Measurements from ENCODE around the gene PPP1R13L. TPM values are rescaled to one million over a fixed set of nuclear protein-coding genes. Genes with fewer than 3 reads are reported as not detected.

The PPP1R13L gene
- total and polyA plus RNA-seq, 12 donors = 85.2 to 265 (median 166) TPM

DNA sequence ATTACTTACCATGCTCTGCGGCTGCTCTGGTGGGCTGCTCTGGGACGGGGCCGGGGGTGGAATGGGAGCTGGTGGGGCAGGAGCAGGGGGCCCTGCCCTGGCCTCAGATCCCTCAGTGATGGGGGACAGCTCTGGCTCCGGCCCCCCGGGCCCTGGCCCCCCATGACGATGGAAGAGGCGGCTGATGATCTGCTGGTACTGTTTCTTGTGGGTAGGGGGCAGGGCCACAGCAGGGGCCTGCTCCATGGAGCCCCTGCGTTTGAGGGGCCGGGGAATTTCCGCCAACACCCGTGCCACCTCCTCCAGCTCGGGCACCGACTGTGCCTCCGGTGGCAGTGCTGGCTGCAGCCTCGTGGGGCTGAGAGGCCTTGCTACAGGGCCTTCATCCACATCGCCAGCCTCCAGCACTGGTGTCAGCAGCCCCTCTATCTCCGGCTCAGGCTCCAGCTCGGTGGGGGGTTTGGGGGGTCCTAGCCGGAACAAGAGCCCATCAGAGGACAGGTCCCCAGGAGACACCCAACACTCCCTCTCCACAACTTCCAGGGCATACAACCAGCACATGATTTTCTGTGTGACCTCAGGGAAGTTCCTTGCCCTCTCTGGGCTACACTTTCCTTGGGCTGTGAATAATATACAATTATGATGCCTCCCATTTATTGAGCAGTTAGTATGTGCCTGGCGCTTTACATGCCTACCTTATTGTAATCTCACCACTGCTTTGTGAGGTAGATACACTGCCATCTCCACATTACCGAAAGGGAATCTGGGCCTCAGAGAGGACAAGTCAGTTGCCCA is 12.8 kb downstream of the PPP1R13L start:
- Histone ChIP-seq H3K27ac (no peak overlapping the region), H3K36me3 (peaks cover 0 to 72% (median 10%) of the 10 kb centered on the region in 9 donors), H3K4me1 (peaks cover 0 to 11% (median 0%) of the 10 kb centered on the region in 9 donors), H3K9me3 (no peaks in the 10 kb centered on the region), H3K4me3 (no peak overlapping the region), H3K27me3 (peaks cover 0 to 29% (median 0%) of the 10 kb centered on the region in 7 donors)
- 94 to 97% methylated on average over 21 of the region's 21 CpGs for WGBS, 2 donors
- DNase-seq (no peak), ATAC-seq (peak in 3 of 8 donors; percentile 5 to 14 (median 5))
- TF ChIP-seq, protein P1, sequence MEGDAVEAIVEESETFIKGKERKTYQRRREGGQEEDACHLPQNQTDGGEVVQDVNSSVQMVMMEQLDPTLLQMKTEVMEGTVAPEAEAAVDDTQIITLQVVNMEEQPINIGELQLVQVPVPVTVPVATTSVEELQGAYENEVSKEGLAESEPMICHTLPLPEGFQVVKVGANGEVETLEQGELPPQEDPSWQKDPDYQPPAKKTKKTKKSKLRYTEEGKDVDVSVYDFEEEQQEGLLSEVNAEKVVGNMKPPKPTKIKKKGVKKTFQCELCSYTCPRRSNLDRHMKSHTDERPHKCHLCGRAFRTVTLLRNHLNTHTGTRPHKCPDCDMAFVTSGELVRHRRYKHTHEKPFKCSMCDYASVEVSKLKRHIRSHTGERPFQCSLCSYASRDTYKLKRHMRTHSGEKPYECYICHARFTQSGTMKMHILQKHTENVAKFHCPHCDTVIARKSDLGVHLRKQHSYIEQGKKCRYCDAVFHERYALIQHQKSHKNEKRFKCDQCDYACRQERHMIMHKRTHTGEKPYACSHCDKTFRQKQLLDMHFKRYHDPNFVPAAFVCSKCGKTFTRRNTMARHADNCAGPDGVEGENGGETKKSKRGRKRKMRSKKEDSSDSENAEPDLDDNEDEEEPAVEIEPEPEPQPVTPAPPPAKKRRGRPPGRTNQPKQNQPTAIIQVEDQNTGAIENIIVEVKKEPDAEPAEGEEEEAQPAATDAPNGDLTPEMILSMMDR (IDR thresholded peaks at IDR 0.05) = no peak
- intact Hi-C loops (cut with DNase I) = no loop called here

DNA sequence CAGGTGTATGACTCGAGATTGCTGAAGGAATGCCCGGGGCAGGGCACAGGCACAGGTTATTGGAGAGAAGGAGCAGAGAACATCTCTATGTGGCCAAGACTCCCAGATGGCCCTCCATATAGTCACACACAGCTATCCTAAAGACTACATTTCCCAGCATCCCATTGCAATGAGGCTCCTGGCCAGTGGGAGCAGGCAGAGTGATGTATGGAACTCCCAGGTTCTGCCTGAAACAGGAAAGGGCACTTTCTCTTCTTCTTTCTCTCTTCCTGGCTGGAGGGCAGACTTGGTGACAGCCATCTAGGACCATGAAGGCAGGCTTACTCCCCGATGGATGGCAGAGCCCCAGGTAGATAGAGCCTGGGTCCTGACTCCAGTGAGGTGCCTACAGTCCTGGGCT is 13.5 kb downstream of the PPP1R13L start:
- DNase-seq = no peak
- Histone ChIP-seq H3K27me3 (peaks cover 0 to 29% (median 0%) of the 10 kb centered on the region in 7 donors), H3K27ac (no peak overlapping the region), H3K36me3 (peaks cover 0 to 65% (median 9%) of the 10 kb centered on the region in 9 donors), H3K4me3 (no peak overlapping the region), H3K9me3 (no peaks in the 10 kb centered on the region), H3K4me1 (peaks cover 0 to 11% (median 0%) of the 10 kb centered on the region in 9 donors)
- ATAC-seq = no peak
- intact Hi-C loops (cut with DNase I) = no loop called here
- 66 to 78% methylated on average over 3 of the region's 3 CpGs for WGBS, 2 donors
- TF ChIP-seq, protein P1 (IDR thresholded peaks at IDR 0.05) = no peak

DNA sequence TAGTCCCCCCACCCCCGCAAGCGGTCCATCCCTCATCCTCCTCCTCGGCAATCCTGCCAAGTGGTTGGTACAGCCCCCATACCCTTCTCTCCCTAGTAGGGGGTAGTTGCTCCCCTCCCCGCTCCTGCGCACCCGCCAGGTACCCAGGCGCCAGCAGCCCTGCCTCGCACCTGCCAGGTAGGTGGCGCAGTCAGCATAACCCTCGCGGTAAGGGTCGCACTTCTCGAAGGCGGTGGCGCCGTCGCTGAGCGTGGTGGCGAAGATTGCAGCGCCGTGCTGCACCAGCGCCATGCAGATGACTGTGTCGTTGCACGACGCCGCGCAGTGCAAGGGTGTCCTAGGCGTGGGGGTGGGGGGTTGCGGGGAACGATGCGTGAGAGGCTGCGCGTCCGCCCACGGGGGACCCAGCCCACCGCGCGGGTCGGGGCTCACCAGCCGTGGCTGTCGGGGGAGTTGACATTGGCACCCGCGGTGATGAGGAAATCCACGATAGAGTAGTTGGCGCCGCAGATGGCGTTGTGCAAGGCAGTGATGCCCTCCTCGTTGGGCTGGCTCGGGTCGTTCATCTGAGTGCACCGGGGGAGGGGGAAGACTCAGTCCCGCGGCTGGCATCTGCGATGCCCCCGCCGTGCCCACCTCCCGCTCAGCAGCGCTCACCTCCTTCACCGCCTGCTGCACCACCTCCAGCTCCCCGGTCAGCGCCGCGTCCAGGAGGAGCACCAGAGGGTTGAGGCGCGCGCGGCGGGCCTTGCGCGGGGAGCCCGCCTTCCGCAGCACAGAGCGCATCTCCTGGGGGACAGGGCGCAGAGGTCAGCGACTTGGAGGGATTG is 19.3 kb downstream of the PPP1R13L start:
- Histone ChIP-seq H3K9me3 (no peaks in the 10 kb centered on the region), H3K36me3 (peaks cover 0 to 40% (median 0%) of the 10 kb centered on the region in 9 donors), H3K27ac (no peak overlapping the region), H3K4me3 (no peak overlapping the region), H3K27me3 (peaks cover 0 to 42% (median 17%) of the 10 kb centered on the region in 7 donors), H3K4me1 (peaks cover 0 to 14% (median 10%) of the 10 kb centered on the region in 9 donors)
- ATAC-seq (peak; percentile 21 to 66 (median 52)), DNase-seq (no peak)
- TF ChIP-seq, protein P1 (IDR thresholded peaks at IDR 0.05) = no peak
- 9 to 10% methylated on average over 75 of the region's 75 CpGs for WGBS, 2 donors
- intact Hi-C loops (cut with DNase I) = no loop called here

DNA sequence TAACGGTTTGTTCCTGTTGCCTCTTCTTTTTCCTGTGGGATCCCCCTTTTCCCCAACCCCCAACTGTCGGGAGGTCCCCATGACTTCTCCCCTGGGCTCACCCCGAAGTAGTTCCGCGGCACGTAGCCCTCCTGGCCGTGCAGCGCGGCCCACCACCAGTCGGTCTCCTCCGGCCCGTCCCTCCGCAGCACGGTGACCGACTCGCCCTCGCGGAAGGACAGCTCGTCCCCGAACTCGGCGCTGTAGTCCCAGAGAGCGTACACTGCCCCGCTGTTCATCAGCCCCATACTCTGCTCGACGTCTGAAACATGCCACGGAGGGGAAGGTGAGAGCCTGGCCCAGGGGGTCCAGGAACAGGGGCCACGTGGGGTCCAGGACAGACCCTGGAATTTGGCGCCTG is 22.4 kb downstream of the PPP1R13L start:
- intact Hi-C loops (cut with DNase I) = no loop called here
- no peak for DNase-seq
- 86 to 89% methylated on average over 29 of the region's 29 CpGs for WGBS, 2 donors
- peaks cover 0 to 35% (median 0%) of the 10 kb centered on the region in 9 donors for H3K36me3 ChIP-seq
- ATAC-seq = no peak
- TF ChIP-seq, protein P1 (IDR thresholded peaks at IDR 0.05) = no peak
- peaks cover 0 to 37% (median 17%) of the 10 kb centered on the region in 7 donors for H3K27me3 ChIP-seq
- no peaks in the 10 kb centered on the region for H3K9me3 ChIP-seq
- H3K27ac ChIP-seq = no peak overlapping the region
- peaks cover 0 to 14% (median 10%) of the 10 kb centered on the region in 9 donors for H3K4me1 ChIP-seq
- H3K4me3 ChIP-seq = no peak overlapping the region

All from heart right ventricle (tissue), 16 donors.